A549 treated with RU486 at 1 μM for 4 hours (cell line): ENCODE data around the gene NELFB. TPM values are rescaled to one million over a fixed set of nuclear protein-coding genes. Genes with fewer than 3 reads are reported as not detected.

ENCODE experiments used
- total RNA-seq: library from RNA; stranded (reverse); fragments of 200-300 nt; extraction: Qiagen RNA extraction; gene quantifications from 5 replicates; pipeline ENCODE4 v1.2.3, GENCODE V29; 2022; ENCODE audit warnings: low read depth

The NELFB gene
- total RNA-seq = 41.2 to 58.1 TPM (median 53.4 TPM) in 5 replicates

DNA sequence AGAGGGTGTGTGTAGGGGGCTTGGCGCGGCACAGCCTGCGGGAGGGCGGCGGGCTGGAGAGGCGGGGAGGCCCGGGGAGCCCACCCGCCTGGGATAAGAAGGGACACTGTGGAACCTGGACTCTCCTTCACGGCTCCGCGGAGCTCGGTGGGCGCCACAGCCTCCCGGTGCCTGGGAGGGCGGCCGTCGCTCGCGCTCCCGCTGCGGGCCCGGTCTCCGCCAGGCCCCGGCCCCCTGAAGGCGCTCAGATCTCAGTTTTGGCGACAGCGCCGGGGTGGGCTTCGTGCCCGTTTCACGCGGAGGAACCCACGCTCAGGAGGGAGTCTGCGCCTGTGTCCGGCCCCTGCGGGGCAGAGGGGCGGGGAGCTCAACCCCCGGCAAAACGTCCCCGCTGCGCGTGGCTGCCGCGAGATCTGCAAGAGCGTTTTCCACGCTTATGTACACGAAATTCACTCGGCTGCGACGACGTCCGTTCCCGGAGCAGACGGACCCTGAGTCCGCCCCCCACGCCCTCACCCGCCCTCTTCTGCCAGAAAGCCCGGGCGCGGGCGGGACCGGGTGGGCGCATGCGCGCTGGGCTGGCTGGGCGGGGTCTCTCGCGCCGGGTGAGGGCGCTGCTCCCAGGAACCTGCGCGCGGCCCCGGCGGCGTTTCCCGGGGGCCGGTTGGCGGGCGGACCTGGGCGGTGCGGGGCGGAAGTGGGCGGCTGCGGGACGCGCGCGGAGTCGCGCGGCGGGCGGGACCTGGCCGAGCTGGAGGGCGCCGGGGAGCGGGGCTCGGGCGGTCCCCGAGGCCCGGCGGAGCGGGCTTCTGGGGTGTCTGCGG is at the start of gene NELFB:
Gene NELFB (plus strand): TSS at position 704 of the 824 bp plus-strand sequence.

DNA sequence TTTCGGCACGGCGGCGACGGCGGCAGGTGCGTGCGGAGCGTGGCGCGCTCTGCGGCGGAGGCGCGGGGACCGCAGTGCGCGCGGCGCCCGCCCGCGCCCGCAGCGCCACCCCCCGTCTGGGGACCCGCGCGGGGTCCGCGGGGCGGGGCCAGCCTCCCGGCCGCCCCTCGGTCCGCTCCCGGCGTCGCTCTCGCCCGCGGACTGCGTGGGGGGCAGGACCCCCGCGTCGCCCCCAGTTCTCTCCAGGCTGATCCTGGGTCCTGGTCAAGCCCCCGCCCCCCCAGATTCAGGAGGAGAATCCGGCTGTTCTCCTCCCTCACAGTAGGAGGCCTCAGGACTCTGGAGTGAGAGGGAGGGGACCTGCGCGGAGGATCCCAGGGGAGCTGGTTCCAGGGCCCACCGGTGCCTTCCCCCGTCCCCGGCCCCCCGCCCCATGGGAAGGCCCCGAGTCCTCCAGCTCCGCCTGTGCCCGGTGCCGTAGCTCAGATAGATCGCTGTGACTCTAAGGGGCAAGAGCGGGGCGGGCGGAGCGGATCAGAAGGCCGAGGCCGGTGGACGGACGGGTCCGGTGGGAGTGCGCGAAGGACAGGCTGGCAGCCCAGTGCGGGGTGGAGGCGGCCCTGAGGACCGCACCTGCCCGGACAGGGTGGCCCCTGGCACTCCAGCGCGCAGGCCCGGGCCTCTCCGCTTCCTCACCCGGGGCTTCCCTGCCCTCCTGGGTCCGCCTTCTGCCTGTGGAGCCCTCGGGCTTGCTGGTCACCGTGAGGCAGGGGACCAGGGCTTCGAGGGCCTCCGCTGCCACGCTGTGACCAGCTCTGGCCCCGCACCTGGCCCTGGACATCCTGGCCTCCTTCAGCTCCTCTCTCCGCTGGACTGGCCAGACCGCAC is 32.7 kb upstream of the NELFB start, which contains the start of gene RNF208:
Gene RNF208 (minus strand): TSS at position 51 of the 888 bp plus-strand sequence. CDS start 1,028 bp downstream, outside the sequence.

DNA sequence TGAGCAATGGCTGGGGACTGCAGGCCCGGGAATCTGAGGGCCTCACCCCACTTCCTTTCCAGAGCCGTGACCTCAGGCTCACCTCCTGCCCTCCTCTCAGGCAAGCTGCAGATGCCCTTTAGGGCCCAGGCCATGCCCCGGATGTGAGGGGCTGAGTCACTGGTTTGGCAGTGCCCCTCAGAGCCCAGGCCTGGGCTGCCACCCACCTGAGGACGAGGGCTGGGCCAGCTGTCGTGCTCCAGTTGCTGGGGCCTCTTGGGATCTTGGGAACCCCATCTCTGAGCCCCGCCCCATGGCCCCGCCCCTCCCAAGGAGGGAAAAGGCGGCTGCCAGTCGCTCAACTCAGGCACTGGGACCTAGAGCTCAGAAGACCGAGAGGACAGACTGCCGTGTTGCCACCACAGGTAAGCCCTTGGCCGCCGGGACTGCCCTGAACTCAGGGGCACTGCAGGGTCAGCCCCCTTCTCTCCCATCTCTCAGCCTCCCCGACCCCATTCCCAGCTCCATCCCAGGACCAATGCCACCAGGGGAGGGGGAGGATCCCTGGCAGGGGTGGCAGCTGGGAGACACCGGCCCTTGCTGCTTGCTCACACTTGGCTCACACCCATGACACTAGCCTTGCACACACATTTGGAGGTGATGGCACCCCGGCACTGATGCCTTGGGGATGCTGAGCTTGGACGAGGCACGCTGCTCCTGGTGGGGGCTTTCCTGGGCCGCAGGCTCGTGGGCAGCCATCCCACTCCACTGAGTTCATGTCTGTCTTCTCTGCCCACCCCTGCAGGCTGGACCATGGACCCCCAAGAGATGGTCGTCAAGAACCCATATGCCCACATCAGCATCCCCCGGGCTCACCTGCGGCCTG is 30.1 kb upstream of the NELFB start, which contains the start of gene CYSRT1:
Gene CYSRT1 (plus strand): TSS at position 345 of the 865 bp plus-strand sequence. CDS start 448 bp downstream, at position 793.

DNA sequence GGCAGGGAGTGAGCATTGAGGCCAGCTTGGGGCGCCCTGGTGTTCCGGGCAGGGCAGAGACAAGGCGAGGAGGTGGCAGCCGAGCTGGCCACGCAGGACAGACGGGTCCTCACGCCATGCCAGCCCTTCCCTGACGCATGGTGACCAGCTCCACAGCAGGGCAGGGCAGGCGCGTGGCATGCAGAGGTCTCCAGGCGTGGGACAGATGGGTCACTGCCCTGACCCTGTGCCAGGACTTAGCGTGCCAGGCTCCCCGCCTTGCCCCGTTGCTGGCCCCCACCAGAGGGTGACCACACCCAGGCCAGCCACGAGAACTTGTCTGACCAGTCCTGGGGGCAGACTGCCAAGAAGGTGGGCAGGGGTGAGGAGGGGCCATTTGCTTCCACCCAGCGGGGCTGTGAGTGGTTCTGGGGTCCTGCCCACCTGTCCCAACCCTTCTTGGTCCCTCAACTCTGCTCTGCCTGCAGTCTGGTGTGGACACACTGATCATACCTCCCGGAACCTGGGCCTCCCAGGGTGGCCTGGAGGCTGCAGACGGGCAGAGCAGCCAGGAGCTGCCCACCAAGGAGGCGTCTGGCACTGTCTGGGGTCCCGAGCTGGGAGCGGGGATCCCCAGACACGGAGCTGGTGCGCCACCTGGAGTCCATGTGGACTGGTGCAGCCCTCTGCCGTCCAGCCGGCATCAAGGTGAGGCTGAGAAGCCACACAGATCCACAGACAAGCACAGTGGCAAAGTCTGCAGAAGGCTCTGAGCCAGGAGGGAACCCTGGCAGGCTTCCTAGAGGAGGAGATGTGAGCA is 27.9 kb upstream of the NELFB start, which contains the start of gene RNF224:
Gene RNF224 (plus strand): TSS at position 449 of the 799 bp plus-strand sequence. CDS start 834 bp downstream, outside the sequence.

DNA sequence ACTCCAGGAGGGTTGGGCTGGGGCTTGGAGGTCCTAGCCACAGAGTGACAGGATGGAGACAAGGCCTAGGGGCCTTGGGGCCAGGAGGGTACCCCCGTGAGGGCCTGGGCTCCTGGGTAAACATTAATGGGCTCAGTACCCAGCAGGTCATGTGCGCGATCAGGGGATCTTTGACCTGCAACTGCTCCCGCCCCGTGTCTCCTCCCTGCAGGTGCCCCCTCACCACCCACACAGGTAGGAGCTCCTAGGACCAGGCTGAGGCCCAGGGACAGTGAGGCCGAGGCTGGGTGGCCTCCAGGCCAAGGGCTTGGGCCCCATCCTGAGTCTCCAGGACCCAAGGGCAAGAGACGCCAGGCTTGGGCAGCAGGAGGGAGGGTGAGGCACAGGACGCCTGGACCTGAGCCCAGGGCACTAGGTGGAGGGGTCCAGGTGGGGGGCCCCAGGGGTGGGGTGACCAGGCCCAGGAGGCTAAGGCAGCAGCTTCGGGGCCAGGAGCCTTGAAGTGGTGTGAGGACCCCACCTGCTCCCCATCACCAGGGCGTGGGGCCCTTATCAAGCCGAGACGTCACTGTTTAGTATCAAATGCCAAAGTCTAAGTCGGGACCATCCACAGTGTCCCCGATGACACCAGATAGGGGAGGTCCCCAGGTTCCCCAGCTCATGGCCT is 24.3 kb upstream of the NELFB start, which contains the start of gene SLC34A3:
Gene SLC34A3 (plus strand): TSS at position 197 of the 667 bp plus-strand sequence. CDS start 802 bp downstream, outside the sequence.

DNA sequence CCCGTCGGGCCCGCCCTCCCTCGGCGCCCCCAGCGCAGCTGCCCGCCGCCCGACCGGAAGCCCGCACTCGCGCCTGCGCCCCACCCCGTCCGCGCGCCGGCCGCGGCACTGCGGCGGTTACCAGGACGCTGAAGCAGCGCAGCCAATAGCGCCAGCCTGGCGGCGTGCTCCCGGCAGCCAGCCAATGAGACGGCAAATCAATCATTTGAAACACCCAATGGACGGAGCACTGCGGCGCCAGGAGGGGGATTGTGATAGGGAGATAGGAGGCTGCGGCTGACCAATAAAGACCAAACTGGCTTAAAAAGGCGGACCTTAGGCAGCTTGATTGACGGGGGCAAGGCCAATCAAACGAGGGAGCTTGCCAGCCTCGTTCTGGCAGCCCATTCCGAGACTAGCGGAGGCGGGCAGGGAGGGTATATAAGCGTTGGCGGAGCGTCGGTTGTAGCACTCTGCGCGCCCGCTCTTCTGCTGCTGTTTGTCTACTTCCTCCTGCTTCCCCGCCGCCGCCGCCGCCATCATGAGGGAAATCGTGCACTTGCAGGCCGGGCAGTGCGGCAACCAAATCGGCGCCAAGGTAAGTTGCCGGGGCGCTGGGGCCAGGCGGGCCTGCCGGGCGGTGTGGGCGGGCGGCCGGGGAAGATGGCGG is 14.2 kb upstream of the NELFB start, which contains the start of gene TUBB4B:
Gene TUBB4B (plus strand): TSS at position 447 of the 649 bp plus-strand sequence. CDS start 74 bp downstream, at position 521.

DNA sequence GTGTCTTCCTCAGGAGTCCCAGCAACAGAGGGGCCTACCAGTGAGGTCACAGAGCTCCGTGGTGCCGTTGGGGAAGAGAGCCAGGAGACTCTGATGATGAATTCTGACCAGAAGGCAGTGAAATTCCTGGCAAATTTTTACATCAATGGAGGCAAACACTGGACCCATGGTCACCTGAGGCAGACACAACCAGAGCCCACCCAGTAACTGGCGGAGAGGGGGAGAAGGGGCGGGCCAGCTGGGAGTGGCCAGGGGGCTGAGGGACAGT is 4.0 kb upstream of the NELFB start, which contains the start of gene STPG3:
Gene STPG3 (plus strand): TSS at position 93 of the 268 bp plus-strand sequence. CDS start 1 bp downstream, at position 94.

DNA sequence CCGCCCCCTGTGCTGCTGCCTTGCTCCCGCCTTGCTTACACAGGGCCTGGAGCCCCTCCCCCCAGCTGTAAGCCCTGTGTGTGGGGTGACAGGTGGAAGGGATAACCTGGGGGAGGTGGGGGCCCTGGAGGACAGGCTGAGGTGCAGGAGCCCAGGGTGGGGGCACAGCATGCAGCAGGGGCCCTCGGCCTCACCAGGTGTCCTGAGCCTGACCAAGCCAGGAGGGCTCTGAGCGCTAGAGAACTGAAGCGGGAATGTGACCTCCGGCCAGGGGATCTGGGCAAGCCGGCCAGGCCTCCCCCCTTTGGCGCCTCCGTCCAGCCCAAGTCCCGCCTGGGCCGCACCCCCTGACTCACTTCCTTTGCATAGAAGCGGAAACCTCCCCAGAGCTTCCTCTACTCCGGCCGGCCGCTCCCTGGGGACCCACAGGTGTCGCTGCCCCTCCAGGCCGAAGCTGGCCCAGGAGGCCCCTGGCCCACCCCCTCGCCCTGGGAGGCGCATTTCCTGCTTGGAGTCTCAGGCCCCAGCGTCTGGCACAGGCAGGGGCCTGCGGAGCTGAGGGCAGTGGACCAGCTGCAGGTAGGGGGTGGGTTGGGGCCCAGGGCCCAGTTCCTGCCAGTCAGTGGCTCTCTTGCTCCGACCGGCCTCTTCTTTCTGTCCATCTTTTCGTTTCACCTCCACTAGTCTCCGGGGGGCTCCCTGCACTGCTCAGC is 22.4 kb downstream of the NELFB start, which contains the start of gene TOR4A:
Gene TOR4A (plus strand): TSS at position 398 of the 713 bp plus-strand sequence. CDS start 964 bp downstream, outside the sequence.

DNA sequence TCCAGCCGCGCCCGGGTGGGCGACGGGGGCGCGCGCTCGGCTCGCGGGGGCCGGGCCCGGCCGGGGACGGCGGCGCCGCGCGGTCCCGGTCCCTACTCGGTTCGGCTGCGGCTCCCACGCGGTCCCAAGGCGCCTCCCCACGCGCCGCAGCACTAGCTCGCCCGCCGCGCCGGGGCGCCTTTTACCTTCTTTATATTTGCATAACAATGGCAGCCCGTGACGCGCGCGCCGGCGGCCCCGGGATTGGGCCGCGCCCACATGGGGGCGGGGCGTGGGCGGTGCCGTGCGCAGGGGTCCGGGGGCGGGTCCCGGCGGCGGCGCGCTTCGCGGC is 47.0 kb downstream of the NELFB start, which contains the start of gene NRARP:
Gene NRARP (minus strand): TSS at position 154 of the 331 bp plus-strand sequence. CDS start 343 bp downstream, outside the sequence.

Other genes with a start within 250 kb of the NELFB start
- gene ABCA2, start 227.1 kb upstream of the NELFB start, total RNA-seq = 18.6 to 29.0 TPM (median 26.5 TPM) in 5 replicates
- gene FUT7, start 223.2 kb upstream of the NELFB start, total RNA-seq = 0.07 to 0.09 TPM (median 0.08 TPM) in 3 of 5 replicates, not detected in the others
- gene NPDC1, start 209.2 kb upstream of the NELFB start, total RNA-seq = 37.1 to 85.1 TPM (median 73.1 TPM) in 5 replicates
- gene ENTPD2, start 201.3 kb upstream of the NELFB start, total RNA-seq = 0.31 to 1.1 TPM (median 0.91 TPM) in 5 replicates
- 14.0 to 28.0 TPM (median 25.8 TPM) in 5 replicates for gene SAPCD2, start 184.8 kb upstream of the NELFB start, total RNA-seq
- 9.3 to 14.6 TPM (median 11.2 TPM) in 5 replicates for gene UAP1L1, start 177.8 kb upstream of the NELFB start, total RNA-seq
- gene MAN1B1, start 168.3 kb upstream of the NELFB start, total RNA-seq = 42.0 to 52.8 TPM (median 50.3 TPM) in 5 replicates
- gene DPP7, start 140.6 kb upstream of the NELFB start, total RNA-seq = 71.8 to 128 TPM (median 111 TPM) in 5 replicates
- gene GRIN1, start 116.2 kb upstream of the NELFB start, total RNA-seq = 0.26 to 0.78 TPM (median 0.52 TPM) in 5 replicates
- gene LRRC26, start 85.3 kb upstream of the NELFB start, total RNA-seq = 0.50 to 1.9 TPM (median 1.9 TPM) in 5 replicates
- gene TMEM210, start 83.3 kb upstream of the NELFB start, total RNA-seq = not detected in 5 replicates
- gene ANAPC2, start 66.8 kb upstream of the NELFB start, total RNA-seq = 21.7 to 38.1 TPM (median 33.0 TPM) in 5 replicates
- gene SSNA1, start 66.7 kb upstream of the NELFB start, total RNA-seq = 103 to 153 TPM (median 139 TPM) in 5 replicates
- 5.1 to 10.4 TPM (median 8.8 TPM) in 5 replicates for gene TPRN, start 54.6 kb upstream of the NELFB start, total RNA-seq
- 33.4 to 46.5 TPM (median 43.2 TPM) in 5 replicates for gene TMEM203, start 49.7 kb upstream of the NELFB start, total RNA-seq
- 10.9 to 18.5 TPM (median 16.3 TPM) in 5 replicates for gene NDOR1, start 49.6 kb upstream of the NELFB start, total RNA-seq
- gene RNF208, start 33.1 kb upstream of the NELFB start, total RNA-seq = 1.1 to 2.2 TPM (median 2.0 TPM) in 5 replicates
- 2.7 to 4.3 TPM (median 4.1 TPM) in 5 replicates for gene CYSRT1, start 30.2 kb upstream of the NELFB start, total RNA-seq
- 0.16 to 0.23 TPM (median 0.23 TPM) in 3 of 5 replicates, not detected in the others for gene RNF224, start 27.8 kb upstream of the NELFB start, total RNA-seq
- gene SLC34A3, start 24.4 kb upstream of the NELFB start, total RNA-seq = 0.07 to 0.08 TPM (median 0.07 TPM) in 3 of 5 replicates, not detected in the others
- gene TUBB4B, start 14.0 kb upstream of the NELFB start, total RNA-seq = 579 to 790 TPM (median 733 TPM) in 5 replicates
- not detected in 5 replicates for gene STPG3, start 4.0 kb upstream of the NELFB start, total RNA-seq
- 18.6 to 30.7 TPM (median 27.4 TPM) in 5 replicates for gene TOR4A, start 22.4 kb downstream of the NELFB start, total RNA-seq
- 3.9 to 9.5 TPM (median 7.7 TPM) in 5 replicates for gene NRARP, start 46.9 kb downstream of the NELFB start, total RNA-seq
- gene EXD3, start 167.8 kb downstream of the NELFB start, total RNA-seq = 4.0 to 7.3 TPM (median 5.5 TPM) in 5 replicates
- 1.1 to 2.4 TPM (median 1.7 TPM) in 5 replicates for gene NOXA1, start 168.1 kb downstream of the NELFB start, total RNA-seq
- gene ENTPD8, start 186.0 kb downstream of the NELFB start, total RNA-seq = 0.15 to 0.31 TPM (median 0.20 TPM) in 5 replicates
- 29.6 to 45.5 TPM (median 40.6 TPM) in 5 replicates for gene NSMF, start 204.0 kb downstream of the NELFB start, total RNA-seq